H1 (cell line): ENCODE data around the gene LRRK1.

Source experiments
- BCL11A ChIP-seq, 2 experiments: IDR thresholded peaks; one replicate each; pipeline ENCODE4 v1.6.1; 2011; ENCODE audit warnings: low read depth in 2 of 2, low read length in 2 of 2, mild to moderate bottlenecking in 2 of 2
- POLR2A ChIP-seq, 2 experiments: IDR thresholded peaks; 1 replicate in 1 of 2; 2 replicates in 1 of 2; pipeline ENCODE4 v1.6.1; 2011; ENCODE audit warnings: low read depth in 2 of 2, low read length in 2 of 2, mild to moderate bottlenecking in 2 of 2; ENCODE audit errors: control extremely low read depth in 1 of 2

GRCh38 chr15:101033801-101034200 lies 114.6 kb downstream of the LRRK1 start:
- TF ChIP-seq BCL11A (IDR thresholded peaks at IDR 0.05; ENCODE audit: low read depth in 2 of 2, low read length in 2 of 2), result no peak
- TF ChIP-seq POLR2A (IDR thresholded peaks at IDR 0.05; ENCODE audit: control extremely low read depth in 1 of 2, low read depth in 2 of 2, low read length in 2 of 2), result no peak
